IPS-18a (cell line): ENCODE data around the gene MRGPRG.

Experiments
- H3K27ac ChIP-seq: one replicate; pipeline ENCODE4 v1.5.1; 2013; ENCODE audit warnings: low read length
- H3K27me3 ChIP-seq: one replicate; pipeline ENCODE4 v1.6.1; 2013; ENCODE audit warnings: mild to moderate bottlenecking, low read length; ENCODE audit not compliant: control insufficient read depth, insufficient read depth
- H3K36me3 ChIP-seq: one replicate; pipeline ENCODE4 v1.6.1; 2013; ENCODE audit warnings: low read depth, low read length; ENCODE audit not compliant: control insufficient read depth
- H3K4me1 ChIP-seq: one replicate; pipeline ENCODE4 v1.6.1; 2013; ENCODE audit warnings: low read depth, low read length; ENCODE audit not compliant: control insufficient read depth
- H3K4me3 ChIP-seq: one replicate; pipeline ENCODE4 v1.5.1; 2013; ENCODE audit warnings: low read length
- H3K9ac ChIP-seq: one replicate; pipeline ENCODE4 v1.6.1; 2013; ENCODE audit warnings: mild to moderate bottlenecking, low read length, moderate library complexity
- H3K9me3 ChIP-seq: one replicate; pipeline ENCODE4 v1.6.1; 2013; ENCODE audit warnings: low read depth, low read length; ENCODE audit not compliant: control insufficient read depth

Gene MRGPRG

GRCh38 chr11:3186166-3186953, 32.3 kb downstream of the MRGPRG start:
- H3K27ac ChIP-seq, result no peak overlapping the region
- H3K27me3 ChIP-seq, result no peaks in the 10 kb centered on the region
- no peaks in the 10 kb centered on the region for H3K9me3 ChIP-seq
- H3K4me1 ChIP-seq, result peaks cover 20% of the 10 kb centered on the region
- H3K4me3 ChIP-seq, result no peak overlapping the region
- H3K36me3 ChIP-seq, result no peaks in the 10 kb centered on the region
- H3K9ac ChIP-seq, result no peak overlapping the region

GRCh38 chr11:3184732-3185347, 33.8 kb downstream of the MRGPRG start:
- no peaks in the 10 kb centered on the region for H3K27me3 ChIP-seq
- no peaks in the 10 kb centered on the region for H3K36me3 ChIP-seq
- no peak overlapping the region for H3K9ac ChIP-seq
- no peaks in the 10 kb centered on the region for H3K9me3 ChIP-seq
- peaks cover 12% of the 10 kb centered on the region for H3K4me1 ChIP-seq
- H3K27ac ChIP-seq, result no peak overlapping the region
- no peak overlapping the region for H3K4me3 ChIP-seq

- H3K9me3 ChIP-seq, result no peaks in the 10 kb centered on the region
- H3K27me3 ChIP-seq, result no peaks in the 10 kb centered on the region
- no peak overlapping the region for H3K27ac ChIP-seq
- no peak overlapping the region for H3K9ac ChIP-seq
- H3K4me3 ChIP-seq, result no peak overlapping the region
- H3K4me1 ChIP-seq, result peaks cover 1% of the 10 kb centered on the region
- H3K36me3 ChIP-seq, result no peaks in the 10 kb centered on the region
These were observed 35.1 kb downstream of the MRGPRG start for GRCh38 chr11:3183523-3183922.

GRCh38 chr11:3182462-3182852, 36.2 kb downstream of the MRGPRG start:
- Histone ChIP-seq H3K27ac (no peak overlapping the region), H3K27me3 (no peaks in the 10 kb centered on the region), H3K4me3 (no peak overlapping the region), H3K4me1 (no peaks in the 10 kb centered on the region), H3K9ac (no peak overlapping the region), H3K36me3 (no peaks in the 10 kb centered on the region), H3K9me3 (no peaks in the 10 kb centered on the region)

- no peaks in the 10 kb centered on the region for H3K4me1 ChIP-seq
- no peak overlapping the region for H3K4me3 ChIP-seq
- H3K36me3 ChIP-seq, result no peaks in the 10 kb centered on the region
- H3K9me3 ChIP-seq, result no peaks in the 10 kb centered on the region
- H3K27me3 ChIP-seq, result no peaks in the 10 kb centered on the region
- no peak overlapping the region for H3K9ac ChIP-seq
- no peak overlapping the region for H3K27ac ChIP-seq
These were observed 36.7 kb downstream of the MRGPRG start for GRCh38 chr11:3181725-3182461.

GRCh38 chr11:3180869-3181268, 37.7 kb downstream of the MRGPRG start:
- no peaks in the 10 kb centered on the region for H3K27me3 ChIP-seq
- H3K27ac ChIP-seq, result no peak overlapping the region
- no peak overlapping the region for H3K4me3 ChIP-seq
- no peaks in the 10 kb centered on the region for H3K9me3 ChIP-seq
- no peak overlapping the region for H3K9ac ChIP-seq
- no peaks in the 10 kb centered on the region for H3K36me3 ChIP-seq
- H3K4me1 ChIP-seq, result no peaks in the 10 kb centered on the region

- no peak overlapping the region for H3K27ac ChIP-seq
- H3K9ac ChIP-seq, result no peak overlapping the region
- H3K9me3 ChIP-seq, result no peaks in the 10 kb centered on the region
These were observed 40.3 kb downstream of the MRGPRG start for GRCh38 chr11:3178349-3178748.

GRCh38 chr11:3177931-3178330, 40.7 kb downstream of the MRGPRG start:
- no peak overlapping the region for H3K9ac ChIP-seq
- H3K4me3 ChIP-seq, result no peak overlapping the region

More at GRCh38 chr11:3178349-3178748, 40.3 kb downstream of the MRGPRG start:
- Histone ChIP-seq H3K36me3 (no peaks in the 10 kb centered on the region), H3K4me3 (no peak overlapping the region), H3K27me3 (no peaks in the 10 kb centered on the region), H3K4me1 (no peaks in the 10 kb centered on the region)

GRCh38 chr11:3176487-3176886, 42.1 kb downstream of the MRGPRG start:
- no peak overlapping the region for H3K4me3 ChIP-seq
- no peaks in the 10 kb centered on the region for H3K27me3 ChIP-seq

More at GRCh38 chr11:3177931-3178330, 40.7 kb downstream of the MRGPRG start:
- Histone ChIP-seq H3K27ac (no peak overlapping the region), H3K27me3 (no peaks in the 10 kb centered on the region), H3K9me3 (no peaks in the 10 kb centered on the region), H3K4me1 (no peaks in the 10 kb centered on the region), H3K36me3 (no peaks in the 10 kb centered on the region)

GRCh38 chr11:3175194-3175593, 43.4 kb downstream of the MRGPRG start:
- no peak overlapping the region for H3K4me3 ChIP-seq

More at GRCh38 chr11:3176487-3176886, 42.1 kb downstream of the MRGPRG start:
- Histone ChIP-seq H3K4me1 (no peaks in the 10 kb centered on the region), H3K27ac (no peak overlapping the region), H3K9ac (no peak overlapping the region), H3K36me3 (no peaks in the 10 kb centered on the region), H3K9me3 (no peaks in the 10 kb centered on the region)

GRCh38 chr11:3174387-3174786, 44.2 kb downstream of the MRGPRG start:
- no peak overlapping the region for H3K4me3 ChIP-seq
- no peaks in the 10 kb centered on the region for H3K36me3 ChIP-seq
- H3K27ac ChIP-seq, result no peak overlapping the region
- H3K9ac ChIP-seq, result no peak overlapping the region
- H3K4me1 ChIP-seq, result peaks cover 1% of the 10 kb centered on the region
- H3K27me3 ChIP-seq, result peaks cover 9% of the 10 kb centered on the region
- no peaks in the 10 kb centered on the region for H3K9me3 ChIP-seq

More at GRCh38 chr11:3175194-3175593, 43.4 kb downstream of the MRGPRG start:
- Histone ChIP-seq H3K27ac (no peak overlapping the region), H3K4me1 (no peaks in the 10 kb centered on the region), H3K9me3 (no peaks in the 10 kb centered on the region), H3K27me3 (peaks cover 1% of the 10 kb centered on the region), H3K36me3 (no peaks in the 10 kb centered on the region), H3K9ac (no peak overlapping the region)
